Left kidney (tissue), 2 donors: Measurements from ENCODE around the gene ADAMTS1. TPM values are rescaled to one million over a fixed set of nuclear protein-coding genes. Genes with fewer than 3 reads are reported as not detected.

ENCODE experiments used
- DNase-seq: peaks from one replicate; pipeline ENCODE4 v3.0.0-alpha.2; 2013
- polyA plus RNA-seq: library from polyadenylated mRNA; unstranded; fragments of 120-200 nt; gene quantifications from one replicate; pipeline ENCODE4 v1.2.1, GENCODE V29; 2013; ENCODE audit not compliant: insufficient read length

The ADAMTS1 gene
- polyA plus RNA-seq, 1 donor: 107 TPM

DNA sequence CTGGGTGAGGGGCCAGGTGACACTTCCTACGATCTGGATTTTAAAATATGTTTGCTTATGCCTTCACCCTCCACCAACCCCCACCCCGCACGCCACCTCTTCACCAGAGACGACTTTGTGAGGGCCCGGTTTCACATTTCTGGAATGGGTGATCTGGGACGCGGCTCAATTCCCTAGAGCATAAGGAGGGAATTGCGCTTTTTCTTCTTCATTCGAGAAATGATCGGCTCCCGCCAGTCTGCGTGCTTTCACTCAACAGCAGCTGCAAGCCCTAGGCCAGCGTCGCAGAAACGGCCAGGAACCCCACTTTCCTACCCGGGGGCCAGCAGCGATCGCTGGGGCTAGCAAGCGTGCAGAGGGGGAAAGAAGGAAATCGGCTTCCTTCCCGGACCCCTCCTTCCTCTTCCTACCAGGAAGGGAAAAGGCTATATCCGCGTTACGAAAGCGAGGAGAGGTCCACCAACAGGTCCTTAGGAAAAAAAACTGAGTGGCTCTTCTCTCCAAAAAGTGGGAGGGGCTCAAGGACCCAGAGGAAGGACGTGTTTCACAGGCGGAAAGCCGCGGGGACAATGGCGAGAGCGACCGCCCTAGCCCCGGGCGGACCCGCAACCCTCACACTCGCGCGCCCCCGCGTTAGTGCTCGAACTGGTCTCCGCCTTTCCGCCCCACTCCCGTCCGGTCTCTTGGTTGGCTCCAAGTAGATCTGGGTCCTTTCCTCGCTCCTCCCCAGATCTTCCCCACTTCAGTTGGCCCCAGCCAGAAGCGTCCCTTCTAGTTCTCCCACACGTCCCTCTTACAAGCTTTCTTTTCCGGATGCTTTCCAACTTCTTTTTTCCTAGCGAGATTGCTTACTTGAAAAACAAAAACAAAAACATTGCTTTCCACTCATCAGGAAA lies 1.1 kb upstream of the ADAMTS1 start:
- peak; percentile 82 for DNase-seq

GRCh38 chr21:26845759-26846035 lies 488 bp upstream of the ADAMTS1 start:
- peak; percentile 27 for DNase-seq

DNA sequence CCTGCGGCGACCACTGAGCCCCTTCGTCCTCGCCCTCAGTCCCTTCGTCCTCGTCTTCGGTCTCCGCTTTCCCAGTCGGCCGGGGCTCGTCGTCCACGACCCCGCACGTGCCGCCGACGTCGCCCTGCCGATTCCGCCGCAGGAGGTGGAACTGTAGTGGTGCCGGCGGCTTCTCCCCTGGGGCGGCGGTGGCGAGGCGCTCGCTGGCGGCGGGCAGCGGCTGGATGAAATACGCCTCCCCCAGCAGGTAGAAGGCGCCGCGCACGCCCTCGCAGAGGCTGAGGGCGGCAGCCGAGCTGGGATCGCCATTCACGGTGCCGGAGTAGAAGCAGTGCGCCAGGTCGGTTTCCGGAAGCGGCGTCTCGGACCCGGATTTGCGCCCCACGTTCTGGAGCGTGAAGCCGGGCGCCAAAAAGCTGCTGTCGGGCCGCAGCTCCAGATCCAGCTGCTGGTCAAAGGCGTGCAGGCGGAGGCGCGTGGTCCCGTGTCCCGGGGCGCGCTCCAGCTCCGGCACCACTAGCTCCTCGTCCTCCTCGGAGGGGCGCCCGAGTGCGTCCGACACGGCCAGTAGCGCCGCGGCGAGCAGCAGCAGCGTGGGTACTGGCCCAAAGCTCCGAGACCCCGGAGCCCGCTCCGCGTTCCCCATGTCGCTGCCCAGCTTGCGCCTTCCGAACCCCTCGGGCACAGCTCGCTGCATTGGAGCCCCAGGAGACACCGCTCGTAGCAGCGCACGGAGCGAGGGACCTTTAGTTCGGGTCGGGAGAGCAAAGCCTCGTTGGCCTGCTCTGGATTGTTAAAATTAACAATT lies 747 bp downstream of the ADAMTS1 start:
- peak; percentile 54 for DNase-seq

GRCh38 chr21:26843933-26844257 lies 1.3 kb downstream of the ADAMTS1 start:
- peak; percentile 44 for DNase-seq

GRCh38 chr21:26842974-26843932 lies 2.0 kb downstream of the ADAMTS1 start:
- peak; percentile 89 for DNase-seq

- DNase-seq: no peak
Observed at GRCh38 chr21:26842300-26842699, 2.9 kb downstream of the ADAMTS1 start.

GRCh38 chr21:26840912-26841311 lies 4.3 kb downstream of the ADAMTS1 start:
- no peak for DNase-seq

- DNase-seq: no peak
Observed at GRCh38 chr21:26840201-26840600, 5.0 kb downstream of the ADAMTS1 start.

DNA sequence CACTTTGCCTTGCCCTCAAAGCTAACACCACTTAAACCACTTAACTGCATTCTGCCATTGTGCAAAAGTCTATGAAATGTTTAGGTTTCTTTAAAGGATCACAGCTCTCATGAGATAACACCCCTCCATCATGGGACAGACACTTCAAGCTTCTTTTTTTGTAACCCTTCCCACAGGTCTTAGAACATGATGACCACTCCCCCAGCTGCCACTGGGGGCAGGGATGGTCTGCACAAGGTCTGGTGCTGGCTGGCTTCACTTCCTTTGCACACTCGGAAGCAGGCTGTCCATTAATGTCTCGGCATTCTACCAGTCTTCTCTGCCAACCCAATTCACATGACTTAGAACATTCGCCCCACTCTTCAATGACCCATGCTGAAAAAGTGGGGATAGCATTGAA lies 7.7 kb downstream of the ADAMTS1 start:
- no peak for DNase-seq

DNA sequence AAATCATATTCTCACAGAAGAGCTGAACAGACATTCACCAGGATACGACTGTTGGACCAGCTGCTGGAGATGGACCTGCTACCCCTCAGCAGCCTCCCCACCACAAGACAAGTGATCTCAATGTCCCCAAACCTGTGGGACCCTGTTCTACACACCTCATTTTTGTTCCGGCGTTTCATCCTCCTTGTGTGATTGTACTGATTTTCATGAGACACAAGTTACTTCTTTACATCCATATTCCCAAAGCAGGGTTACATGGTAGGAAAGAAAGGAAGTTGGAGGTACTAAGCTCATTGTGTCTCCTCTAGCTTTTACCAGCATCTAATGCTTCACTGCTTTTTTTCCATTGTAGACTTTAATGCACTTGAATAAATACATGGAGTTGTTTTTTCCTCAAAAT lies 8.7 kb downstream of the ADAMTS1 start:
- no peak for DNase-seq

DNA sequence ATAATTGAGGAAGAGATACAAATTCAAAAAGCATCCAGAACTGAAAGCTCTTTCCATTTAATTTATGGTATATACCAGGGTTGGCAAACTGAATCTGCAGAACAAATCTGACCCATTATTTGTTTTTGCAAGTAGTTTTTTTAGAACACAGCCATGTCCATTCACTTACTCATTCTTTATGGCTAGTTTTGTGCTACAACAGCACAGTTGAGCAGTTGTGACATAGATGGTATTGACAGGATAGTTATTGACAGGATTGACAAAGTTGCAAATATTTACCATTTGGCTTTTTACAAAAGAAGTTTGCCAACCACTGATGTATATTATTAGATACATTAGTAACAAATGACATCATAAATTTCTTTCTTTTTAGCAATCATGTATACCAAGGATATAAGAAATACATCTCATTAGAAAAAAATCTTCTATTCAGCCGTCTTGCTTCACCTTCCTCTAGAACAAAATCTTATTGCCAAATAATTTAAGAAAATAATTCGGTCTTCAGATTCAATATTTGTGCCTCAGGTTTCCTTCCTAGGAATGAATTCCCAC lies 9.4 kb downstream of the ADAMTS1 start:
- DNase-seq: no peak

GRCh38 chr21:26835027-26835713 lies 10.0 kb downstream of the ADAMTS1 start:
- DNase-seq: no peak

DNA sequence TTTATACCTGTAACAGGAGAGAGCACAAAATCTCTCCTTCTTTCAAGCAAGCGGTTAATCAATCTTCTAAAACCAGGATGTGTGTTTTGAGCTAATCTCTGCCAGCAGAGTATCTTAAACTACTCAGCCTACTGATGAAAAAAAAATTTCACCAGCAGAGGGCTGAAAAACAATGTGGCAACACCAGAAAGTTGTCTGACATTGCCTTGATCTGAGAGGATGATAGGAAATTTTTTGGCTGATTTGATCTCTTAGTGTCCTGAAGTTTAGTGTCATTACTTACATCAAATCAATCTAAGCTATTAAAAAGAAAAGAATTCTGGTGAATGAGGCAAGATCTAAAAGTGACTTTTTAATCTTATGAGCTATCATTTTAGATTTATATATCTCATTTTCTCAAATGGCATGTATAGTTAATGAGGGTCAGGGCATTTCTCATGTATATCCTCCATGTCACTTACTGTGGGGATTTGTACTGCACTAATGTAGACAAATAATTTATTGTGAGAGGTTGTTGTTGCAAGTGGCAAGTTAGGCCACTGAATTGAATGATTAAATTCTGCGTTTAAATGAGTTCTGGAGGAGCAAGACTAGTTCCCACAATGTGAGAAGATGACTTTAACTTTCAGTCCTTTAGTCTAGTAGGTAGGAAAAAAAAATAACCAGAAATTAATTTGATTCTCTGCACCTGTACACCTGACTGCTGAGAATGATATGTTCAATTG lies 10.9 kb downstream of the ADAMTS1 start:
- no peak for DNase-seq

DNA sequence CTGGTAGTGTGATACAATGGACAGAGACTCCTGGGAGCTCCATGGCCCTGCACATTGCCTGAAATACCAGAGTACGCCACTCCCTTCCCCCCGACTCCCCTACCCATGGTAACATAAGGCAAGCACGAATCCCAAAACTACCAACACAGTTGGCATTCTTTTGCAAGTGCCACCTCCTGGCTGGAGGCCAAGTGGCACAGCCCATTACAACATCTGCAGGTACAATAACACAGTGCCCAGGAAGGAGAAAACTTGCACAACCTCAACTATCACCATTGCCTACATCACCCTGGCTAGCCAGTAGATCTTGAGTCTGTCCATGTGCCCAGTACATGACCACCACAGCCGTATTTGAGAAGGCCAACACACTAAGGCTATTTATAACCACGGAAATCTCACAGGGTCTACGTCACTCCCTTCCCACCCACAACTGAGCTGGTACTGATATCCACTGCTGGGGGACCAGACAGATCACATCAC lies 11.7 kb downstream of the ADAMTS1 start:
- DNase-seq: no peak

GRCh38 chr21:26833011-26833410 lies 12.2 kb downstream of the ADAMTS1 start:
- DNase-seq: no peak

DNA sequence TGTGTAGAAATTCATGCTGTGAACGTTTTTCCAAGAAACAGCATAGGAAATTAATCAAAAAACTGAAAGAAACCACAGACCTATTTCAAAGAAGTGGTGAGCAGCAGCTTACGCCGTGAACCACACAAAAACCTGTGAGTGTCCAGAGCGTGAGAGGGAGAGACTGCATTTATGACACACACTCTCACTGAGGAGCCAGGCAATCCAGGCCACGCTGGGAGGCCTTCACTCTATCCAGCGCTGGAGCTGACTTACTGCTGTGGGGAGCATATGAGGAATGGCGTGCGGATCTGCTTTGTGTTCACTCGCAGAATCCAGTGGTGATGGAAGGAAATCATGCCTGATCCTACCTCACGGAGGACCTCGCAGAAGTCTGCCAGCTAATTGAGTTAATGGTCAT lies 12.7 kb downstream of the ADAMTS1 start:
- no peak for DNase-seq

DNA sequence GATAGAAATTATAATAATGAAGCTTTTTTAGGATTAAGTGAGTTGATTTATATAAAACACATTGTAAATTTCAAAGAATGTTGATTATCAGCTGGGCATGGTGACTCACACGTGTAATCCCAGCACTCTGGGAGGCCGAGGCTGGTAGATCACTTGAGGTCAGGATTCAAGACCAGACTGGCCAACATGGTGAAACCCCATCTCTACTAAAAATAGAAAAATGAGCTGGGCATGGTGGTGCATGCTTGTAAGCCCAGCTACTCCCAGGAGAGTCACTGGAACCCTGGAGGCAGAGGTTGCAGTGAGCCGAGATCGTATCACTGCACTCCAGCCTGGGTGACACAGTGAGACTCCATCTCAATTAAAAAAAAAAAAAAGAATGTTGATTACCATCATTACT lies 18.4 kb downstream of the ADAMTS1 start:
- DNase-seq: no peak

GRCh38 chr21:26820509-26820908 lies 24.7 kb downstream of the ADAMTS1 start:
- DNase-seq: no peak

DNA sequence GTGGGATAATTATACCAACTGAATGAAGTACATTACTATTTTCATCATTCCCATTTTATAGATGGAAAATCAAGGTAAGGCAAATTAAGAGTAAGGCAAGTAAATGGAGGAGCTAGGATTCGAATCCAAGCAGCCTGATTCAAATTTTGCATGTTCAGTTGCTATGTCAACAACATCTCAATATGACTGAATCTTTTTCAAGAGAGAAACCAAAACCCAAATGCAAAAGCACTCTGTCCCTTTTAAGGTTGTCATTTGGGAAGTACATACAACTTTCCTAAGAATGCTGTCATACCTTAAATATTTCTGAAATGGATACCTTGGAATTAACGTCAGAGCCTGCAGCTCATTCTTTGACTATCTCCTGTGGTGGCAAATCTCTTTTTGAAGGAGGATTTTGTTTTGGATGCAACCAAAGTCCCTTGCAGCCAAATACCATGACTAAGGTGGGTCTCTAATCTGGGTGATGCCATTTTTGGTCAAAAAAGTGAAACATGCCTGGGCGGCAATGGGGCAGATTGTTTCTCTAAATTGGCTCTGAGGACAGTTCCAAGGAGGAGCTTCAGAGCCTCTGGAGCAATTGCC lies 25.4 kb downstream of the ADAMTS1 start:
- DNase-seq: no peak

DNA sequence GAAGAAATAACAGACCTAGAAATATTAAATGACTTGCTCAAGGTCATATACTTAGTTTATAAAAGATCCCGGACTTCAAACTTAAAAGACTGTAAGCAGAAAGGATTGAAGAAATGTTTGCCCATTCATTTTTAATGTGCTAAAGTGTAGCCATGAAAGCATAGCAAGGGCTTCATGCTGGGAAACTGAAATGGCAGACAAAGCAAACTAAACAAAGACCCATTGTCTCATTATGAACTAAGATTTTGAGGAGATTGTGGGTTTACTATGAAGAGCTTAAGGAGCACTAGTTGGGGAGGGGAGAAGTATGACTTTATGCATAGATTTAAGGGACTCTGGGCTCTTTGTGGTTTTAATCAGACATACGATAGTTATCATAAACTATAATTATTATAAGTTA lies 26.3 kb downstream of the ADAMTS1 start:
- DNase-seq: no peak
